ENCODE results near the gene DUSP12.

DNA sequence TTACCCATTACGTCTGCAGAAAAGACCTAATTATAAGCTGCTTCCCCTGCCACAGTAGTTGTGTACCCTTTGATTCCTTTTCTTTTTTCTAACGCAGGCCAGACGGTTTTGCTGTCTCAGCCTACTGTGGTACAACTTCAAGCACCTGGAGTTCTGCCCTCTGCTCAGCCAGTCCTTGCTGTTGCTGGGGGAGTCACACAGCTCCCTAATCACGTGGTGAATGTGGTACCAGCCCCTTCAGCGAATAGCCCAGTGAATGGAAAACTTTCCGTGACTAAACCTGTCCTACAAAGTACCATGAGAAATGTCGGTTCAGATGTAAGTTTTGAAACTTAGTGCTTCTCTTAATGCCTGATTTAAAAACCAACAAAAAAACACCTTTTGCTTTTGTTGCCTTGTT, 52.4 kb downstream of the DUSP12 start:
- TF ChIP-seq, protein P1, sequence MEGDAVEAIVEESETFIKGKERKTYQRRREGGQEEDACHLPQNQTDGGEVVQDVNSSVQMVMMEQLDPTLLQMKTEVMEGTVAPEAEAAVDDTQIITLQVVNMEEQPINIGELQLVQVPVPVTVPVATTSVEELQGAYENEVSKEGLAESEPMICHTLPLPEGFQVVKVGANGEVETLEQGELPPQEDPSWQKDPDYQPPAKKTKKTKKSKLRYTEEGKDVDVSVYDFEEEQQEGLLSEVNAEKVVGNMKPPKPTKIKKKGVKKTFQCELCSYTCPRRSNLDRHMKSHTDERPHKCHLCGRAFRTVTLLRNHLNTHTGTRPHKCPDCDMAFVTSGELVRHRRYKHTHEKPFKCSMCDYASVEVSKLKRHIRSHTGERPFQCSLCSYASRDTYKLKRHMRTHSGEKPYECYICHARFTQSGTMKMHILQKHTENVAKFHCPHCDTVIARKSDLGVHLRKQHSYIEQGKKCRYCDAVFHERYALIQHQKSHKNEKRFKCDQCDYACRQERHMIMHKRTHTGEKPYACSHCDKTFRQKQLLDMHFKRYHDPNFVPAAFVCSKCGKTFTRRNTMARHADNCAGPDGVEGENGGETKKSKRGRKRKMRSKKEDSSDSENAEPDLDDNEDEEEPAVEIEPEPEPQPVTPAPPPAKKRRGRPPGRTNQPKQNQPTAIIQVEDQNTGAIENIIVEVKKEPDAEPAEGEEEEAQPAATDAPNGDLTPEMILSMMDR (IDR thresholded peaks at IDR 0.05): no peak
- TF ChIP-seq POLR2A (IDR thresholded peaks at IDR 0.05): no peak
